HepG2 (cell line): ENCODE results near the gene SPDYE4.

Source experiments
- MAZ ChIP-seq, 2 experiments: sonication (generic) in 1 of 2; formaldehyde crosslinking in 1 of 2; IDR thresholded peaks; 2 replicates each; pipeline versions ENCODE4 v1.5.0 to v1.6.1; 2012 to 2020; ENCODE audit warnings: low read depth in 2 of 2, mild to moderate bottlenecking in 2 of 2, borderline replicate concordance in 1 of 2, improper control_type of control experiment in 1 of 2, low read length in 1 of 2, missing genetic modification reagents in 1 of 2, moderate library complexity in 1 of 2
- TBX3 ChIP-seq: fragments of 450-650 bp; IDR thresholded peaks from 2 replicates; pipeline ENCODE4 v1.6.1; 2017; ENCODE audit warnings: antibody characterized with exemption, mild to moderate bottlenecking, inconsistent platforms, borderline replicate concordance
- ZBTB1 ChIP-seq: sonication (generic); formaldehyde crosslinking; IDR thresholded peaks from 2 replicates; pipeline ENCODE4 v1.4.0; 2020; ENCODE audit warnings: missing genetic modification reagents, borderline replicate concordance
- ZNF777 ChIP-seq: sonication (generic); formaldehyde crosslinking; IDR thresholded peaks from 2 replicates; pipeline ENCODE4 v1.4.0; 2020; ENCODE audit warnings: missing genetic modification reagents
- ZNF788 ChIP-seq: sonication (generic); formaldehyde crosslinking; IDR thresholded peaks from 2 replicates; pipeline ENCODE4 v1.5.0; 2020; ENCODE audit warnings: mild to moderate bottlenecking, missing genetic modification reagents, borderline replicate concordance
- ZSCAN29 ChIP-seq: sonication (generic); formaldehyde crosslinking; conservative IDR thresholded peaks from 2 replicates; pipeline ENCODE4 v1.4.0; 2020; ENCODE audit warnings: mild to moderate bottlenecking, missing genetic modification reagents
- TF ChIP-seq, protein P1 (sequence below): sonication (generic); formaldehyde crosslinking; IDR thresholded peaks from 2 replicates; pipeline ENCODE4 v1.5.0; 2020; ENCODE audit warnings: mild to moderate bottlenecking, missing genetic modification reagents, moderate library complexity
- TF ChIP-seq, protein P2 (sequence below): IDR thresholded peaks from 2 replicates; pipeline ENCODE4 v1.6.1; 2016; ENCODE audit warnings: control low read depth

DNA sequence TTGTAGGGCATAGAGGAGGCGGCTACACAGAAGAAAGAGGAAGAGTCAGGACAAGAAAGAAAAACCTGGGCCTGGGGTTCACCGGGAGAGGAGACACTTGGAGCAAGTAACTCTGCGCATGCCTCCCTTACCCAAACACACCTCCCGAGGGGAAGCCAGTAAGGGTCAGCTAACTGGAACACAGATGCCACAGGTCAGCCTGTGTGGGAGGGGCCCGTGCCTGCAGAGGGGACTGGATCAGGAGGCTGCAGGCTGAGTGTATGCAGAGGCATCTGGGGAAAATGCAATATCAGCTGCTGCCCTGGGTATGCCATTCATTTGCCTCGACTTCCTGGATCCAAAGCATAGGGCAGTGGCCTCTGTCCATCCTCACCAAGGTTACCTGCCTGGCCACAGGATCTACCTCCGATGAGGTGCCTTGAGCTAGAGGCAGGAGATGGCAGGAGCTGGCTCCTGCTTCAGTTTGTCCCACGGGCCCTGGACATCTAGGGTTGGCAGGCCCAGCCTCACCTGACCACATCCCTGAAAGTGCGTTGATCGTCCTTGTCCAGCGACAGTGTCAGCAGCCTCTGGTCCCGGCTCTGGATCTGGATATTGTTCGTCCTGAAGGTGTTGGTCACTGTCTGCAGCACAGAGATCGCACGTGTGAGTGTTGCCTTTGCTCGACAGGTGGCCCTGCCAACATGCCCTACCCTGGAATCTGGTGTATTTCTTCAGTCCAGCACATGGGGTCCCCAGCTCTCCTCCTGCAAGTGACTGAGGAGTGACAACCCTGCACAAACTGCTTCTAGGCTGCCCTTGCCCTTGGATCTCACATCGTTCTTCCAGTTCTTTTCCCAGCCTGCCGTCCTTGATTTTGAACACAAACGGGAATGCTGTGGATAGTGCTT lies 45.4 kb upstream of the SPDYE4 start:
- TF ChIP-seq ZSCAN29 = no peak
- TF ChIP-seq, protein P1, sequence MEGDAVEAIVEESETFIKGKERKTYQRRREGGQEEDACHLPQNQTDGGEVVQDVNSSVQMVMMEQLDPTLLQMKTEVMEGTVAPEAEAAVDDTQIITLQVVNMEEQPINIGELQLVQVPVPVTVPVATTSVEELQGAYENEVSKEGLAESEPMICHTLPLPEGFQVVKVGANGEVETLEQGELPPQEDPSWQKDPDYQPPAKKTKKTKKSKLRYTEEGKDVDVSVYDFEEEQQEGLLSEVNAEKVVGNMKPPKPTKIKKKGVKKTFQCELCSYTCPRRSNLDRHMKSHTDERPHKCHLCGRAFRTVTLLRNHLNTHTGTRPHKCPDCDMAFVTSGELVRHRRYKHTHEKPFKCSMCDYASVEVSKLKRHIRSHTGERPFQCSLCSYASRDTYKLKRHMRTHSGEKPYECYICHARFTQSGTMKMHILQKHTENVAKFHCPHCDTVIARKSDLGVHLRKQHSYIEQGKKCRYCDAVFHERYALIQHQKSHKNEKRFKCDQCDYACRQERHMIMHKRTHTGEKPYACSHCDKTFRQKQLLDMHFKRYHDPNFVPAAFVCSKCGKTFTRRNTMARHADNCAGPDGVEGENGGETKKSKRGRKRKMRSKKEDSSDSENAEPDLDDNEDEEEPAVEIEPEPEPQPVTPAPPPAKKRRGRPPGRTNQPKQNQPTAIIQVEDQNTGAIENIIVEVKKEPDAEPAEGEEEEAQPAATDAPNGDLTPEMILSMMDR (CRISPR knock-in tag) = peak; percentile 53
- no peak for TF ChIP-seq TBX3
- no peak for TF ChIP-seq ZNF777 (CRISPR knock-in tag)
- no peak for TF ChIP-seq ZNF788
- TF ChIP-seq, protein P2, sequence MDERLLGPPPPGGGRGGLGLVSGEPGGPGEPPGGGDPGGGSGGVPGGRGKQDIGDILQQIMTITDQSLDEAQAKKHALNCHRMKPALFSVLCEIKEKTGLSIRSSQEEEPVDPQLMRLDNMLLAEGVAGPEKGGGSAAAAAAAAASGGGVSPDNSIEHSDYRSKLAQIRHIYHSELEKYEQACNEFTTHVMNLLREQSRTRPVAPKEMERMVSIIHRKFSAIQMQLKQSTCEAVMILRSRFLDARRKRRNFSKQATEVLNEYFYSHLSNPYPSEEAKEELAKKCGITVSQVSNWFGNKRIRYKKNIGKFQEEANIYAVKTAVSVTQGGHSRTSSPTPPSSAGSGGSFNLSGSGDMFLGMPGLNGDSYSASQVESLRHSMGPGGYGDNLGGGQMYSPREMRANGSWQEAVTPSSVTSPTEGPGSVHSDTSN = no peak
- no peak for TF ChIP-seq ZBTB1 (CRISPR knock-in tag)
- TF ChIP-seq MAZ (IDR thresholded peaks at IDR 0.05; ENCODE audit: borderline replicate concordance, low read depth, low read length) = no peak
- TF ChIP-seq MAZ (CRISPR knock-in tag; IDR thresholded peaks at IDR 0.05; ENCODE audit: low read depth) = no peak
